ENCODE results near the gene NPAS2. TPM values are rescaled to one million over a fixed set of nuclear protein-coding genes. Genes with fewer than 3 reads are reported as not detected.

NPAS2 gene
- total and polyA plus RNA-seq, 12 donors: 4.7 to 51.3 (median 17.6) TPM

DNA sequence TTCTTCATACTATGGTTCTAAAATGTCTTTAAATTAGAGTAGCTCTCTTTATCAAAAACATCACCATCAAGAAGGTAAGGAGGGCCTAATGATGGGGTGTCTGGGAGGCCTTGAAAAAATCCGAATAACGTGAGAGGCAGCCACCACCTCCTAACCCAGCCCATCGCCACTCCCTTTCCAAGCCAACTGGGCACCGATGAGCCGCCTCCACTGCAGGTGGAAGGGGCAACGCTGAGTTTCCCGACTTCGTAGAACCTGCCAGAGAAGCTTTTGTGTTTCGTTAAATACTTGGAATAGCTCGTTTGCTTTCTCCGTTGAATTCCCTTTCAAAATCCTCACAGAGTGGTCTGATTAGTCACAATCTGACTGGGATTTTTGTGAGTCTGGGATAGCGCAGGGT, 160.1 kb downstream of the NPAS2 start:
- H3K36me3 ChIP-seq (replicated peaks in 1 of 2): no peaks in the 10 kb centered on the region
- no peaks in the 10 kb centered on the region for H3K9me3 ChIP-seq (replicated peaks in 1 of 3)
- no peak for DNase-seq
- 88 to 96% (median 94%) methylated on average over 12 of the region's 12 CpGs for WGBS, 4 donors
- intact Hi-C loops (cut with DNase I): loop anchor here in 1 of 2 donors (5.0 kb wide), 1 partner anchor 163 kb away; no protein-coding TSS in a partner anchor
- no peaks in the 10 kb centered on the region for H3K27me3 ChIP-seq
- H3K27ac ChIP-seq: no peak overlapping the region
- H3K4me1 ChIP-seq (replicated peaks in 1 of 2): peaks cover 0 to 8% of the 10 kb centered on the region in 2 donors
- H3K4me3 ChIP-seq: no peak overlapping the region
- TF ChIP-seq, protein P1, sequence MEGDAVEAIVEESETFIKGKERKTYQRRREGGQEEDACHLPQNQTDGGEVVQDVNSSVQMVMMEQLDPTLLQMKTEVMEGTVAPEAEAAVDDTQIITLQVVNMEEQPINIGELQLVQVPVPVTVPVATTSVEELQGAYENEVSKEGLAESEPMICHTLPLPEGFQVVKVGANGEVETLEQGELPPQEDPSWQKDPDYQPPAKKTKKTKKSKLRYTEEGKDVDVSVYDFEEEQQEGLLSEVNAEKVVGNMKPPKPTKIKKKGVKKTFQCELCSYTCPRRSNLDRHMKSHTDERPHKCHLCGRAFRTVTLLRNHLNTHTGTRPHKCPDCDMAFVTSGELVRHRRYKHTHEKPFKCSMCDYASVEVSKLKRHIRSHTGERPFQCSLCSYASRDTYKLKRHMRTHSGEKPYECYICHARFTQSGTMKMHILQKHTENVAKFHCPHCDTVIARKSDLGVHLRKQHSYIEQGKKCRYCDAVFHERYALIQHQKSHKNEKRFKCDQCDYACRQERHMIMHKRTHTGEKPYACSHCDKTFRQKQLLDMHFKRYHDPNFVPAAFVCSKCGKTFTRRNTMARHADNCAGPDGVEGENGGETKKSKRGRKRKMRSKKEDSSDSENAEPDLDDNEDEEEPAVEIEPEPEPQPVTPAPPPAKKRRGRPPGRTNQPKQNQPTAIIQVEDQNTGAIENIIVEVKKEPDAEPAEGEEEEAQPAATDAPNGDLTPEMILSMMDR (IDR thresholded peaks at IDR 0.05): no peak
- no peak for TF ChIP-seq POLR2A (IDR thresholded peaks at IDR 0.05)

DNA sequence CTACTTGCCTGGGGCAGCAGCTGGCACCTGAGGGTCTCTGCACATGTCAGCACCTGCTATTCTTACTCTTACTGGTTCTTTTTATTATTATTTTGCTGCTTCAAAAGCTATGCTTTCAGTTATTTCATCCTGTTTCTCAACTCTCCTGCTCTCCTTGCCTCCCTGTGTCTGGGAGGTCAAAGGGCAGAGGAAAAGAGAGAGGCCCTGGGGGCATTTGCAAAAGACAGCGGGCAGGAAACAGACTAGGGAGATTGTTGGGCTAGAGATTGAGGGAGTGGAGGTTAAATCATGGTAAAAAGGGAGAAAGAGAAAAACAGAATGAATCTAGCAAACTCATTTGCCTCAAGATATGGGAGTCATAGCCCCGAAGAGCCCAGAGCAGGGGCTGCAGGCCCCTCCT, 161.1 kb downstream of the NPAS2 start:
- Histone ChIP-seq H3K27ac (no peak overlapping the region), H3K4me1 (replicated peaks in 1 of 2) (peaks cover 0 to 8% of the 10 kb centered on the region in 2 donors), H3K36me3 (replicated peaks in 1 of 2) (no peaks in the 10 kb centered on the region), H3K9me3 (replicated peaks in 1 of 3) (no peaks in the 10 kb centered on the region), H3K27me3 (no peaks in the 10 kb centered on the region), H3K4me3 (no peak overlapping the region)
- TF ChIP-seq, protein P1 (IDR thresholded peaks at IDR 0.05): no peak
- TF ChIP-seq POLR2A (IDR thresholded peaks at IDR 0.05): no peak
- DNase-seq: no peak
- 81 to 87% (median 83%) methylated on average over 2 of the region's 2 CpGs for WGBS, 4 donors
- intact Hi-C loops (cut with DNase I): loop anchor here in 1 of 2 donors (5.0 kb wide), 1 partner anchor 164 kb away; no protein-coding TSS in a partner anchor

GRCh38 chr2:100982431-100982861, 162.5 kb downstream of the NPAS2 start:
- H3K9me3 ChIP-seq (replicated peaks in 1 of 3): no peaks in the 10 kb centered on the region
- no peaks in the 10 kb centered on the region for H3K36me3 ChIP-seq (replicated peaks in 1 of 2)
- peak overlapping the region in 1 of 5 donors; percentile 10 for H3K27ac ChIP-seq
- no peak for DNase-seq
- peaks cover 0 to 8% of the 10 kb centered on the region in 2 donors for H3K4me1 ChIP-seq (replicated peaks in 1 of 2)
- H3K27me3 ChIP-seq: no peaks in the 10 kb centered on the region
- intact Hi-C loops (cut with DNase I): loop anchor here (2.0 to 5.0 kb wide), 2 partner anchors 165 to 250 kb away; no protein-coding TSS in a partner anchor
- no peak overlapping the region for H3K4me3 ChIP-seq
- TF ChIP-seq, protein P1 (IDR thresholded peaks at IDR 0.05): no peak
- no peak for TF ChIP-seq POLR2A (IDR thresholded peaks at IDR 0.05)
- 82 to 87% (median 84%) methylated on average over 8 of the region's 8 CpGs for WGBS, 4 donors

GRCh38 chr2:100983201-100983600, 163.3 kb downstream of the NPAS2 start:
- Histone ChIP-seq H3K27ac (peak overlapping the region in 2 of 5 donors; percentile 24 to 47), H3K36me3 (replicated peaks in 1 of 2) (no peaks in the 10 kb centered on the region)

More at GRCh38 chr2:100983201-100983600, 163.3 kb downstream of the NPAS2 start:
- intact Hi-C loops (cut with DNase I): loop anchor here (2.0 to 5.0 kb wide), 2 partner anchors 166 to 250 kb away; no protein-coding TSS in a partner anchor
- DNase-seq: no peak
- Histone ChIP-seq H3K4me3 (no peak overlapping the region), H3K27me3 (no peaks in the 10 kb centered on the region), H3K4me1 (replicated peaks in 1 of 2) (peaks cover 0 to 8% of the 10 kb centered on the region in 2 donors), H3K9me3 (replicated peaks in 1 of 3) (no peaks in the 10 kb centered on the region)
- TF ChIP-seq POLR2A (IDR thresholded peaks at IDR 0.05): no peak
- TF ChIP-seq, protein P1 (IDR thresholded peaks at IDR 0.05): no peak
- 88 to 97% (median 93%) methylated on average over 8 to 12 of the region's 12 CpGs for WGBS, 4 donors

All from adrenal gland (tissue), 12 donors.